Cardiac muscle cell (in vitro differentiated cells and primary cell): ENCODE results near the gene FOS. TPM values are rescaled to one million over a fixed set of nuclear protein-coding genes. Genes with fewer than 3 reads are reported as not detected.
A peak's percentile ranks its signal among the peaks of the same experiment; 100 is the strongest.

Experiments
- DNase-seq, 2 donors: peaks; one replicate each; pipeline versions ENCODE4 v3.0.0 to v3.0.0-alpha.2; 2010 to 2017; ENCODE audit warnings: low read depth in 1 of 2, low spot score in 1 of 2
- H3K27ac ChIP-seq: fragments of 200-600 bp; sonication (generic); 2 replicates; pipeline ENCODE4 v1.5.1; 2016
- H3K27me3 ChIP-seq: fragments of 200-600 bp; sonication (generic); 2 replicates; pipeline ENCODE4 v1.6.0; 2016; ENCODE audit warnings: control low read depth
- H3K36me3 ChIP-seq: fragments of 200-600 bp; sonication (generic); 2 replicates; pipeline ENCODE4 v1.5.1; 2016; ENCODE audit warnings: control low read depth
- H3K4me1 ChIP-seq: fragments of 200-600 bp; sonication (generic); 2 replicates; pipeline ENCODE4 v1.8.1; 2017; ENCODE audit warnings: low read depth, mild to moderate bottlenecking, mixed run types
- H3K4me3 ChIP-seq: fragments of 200-600 bp; sonication (generic); 2 replicates; pipeline ENCODE4 v1.5.1; 2016; ENCODE audit warnings: mild to moderate bottlenecking
- H3K9me3 ChIP-seq: fragments of 200-600 bp; sonication (generic); 2 replicates; pipeline ENCODE4 v1.5.1; 2017; ENCODE audit warnings: low read depth, mild to moderate bottlenecking, control low read depth
- polyA plus RNA-seq: library from polyadenylated mRNA; unstranded; fragments of >200 nt; fragmentation: Nextera tagmentation; extraction: Ambion mirVana; gene quantifications from 2 replicates; pipeline ENCODE4 v1.2.1, GENCODE V29; 2016
- total RNA-seq: library from RNA; depleted of rRNA; stranded (reverse); fragments of >200 nt; gene quantifications from 2 replicates; pipeline ENCODE4 v1.2.3, GENCODE V29; 2016
- TF ChIP-seq, protein P1 (sequence below): IDR thresholded peaks from 2 replicates; pipeline ENCODE4 v1.5.1; 2012; ENCODE audit warnings: low read depth, mild to moderate bottlenecking, low read length

The FOS gene
- total and polyA plus RNA-seq, 2 experiments from 2014 or later = 45.3 to 66.0 TPM

DNA sequence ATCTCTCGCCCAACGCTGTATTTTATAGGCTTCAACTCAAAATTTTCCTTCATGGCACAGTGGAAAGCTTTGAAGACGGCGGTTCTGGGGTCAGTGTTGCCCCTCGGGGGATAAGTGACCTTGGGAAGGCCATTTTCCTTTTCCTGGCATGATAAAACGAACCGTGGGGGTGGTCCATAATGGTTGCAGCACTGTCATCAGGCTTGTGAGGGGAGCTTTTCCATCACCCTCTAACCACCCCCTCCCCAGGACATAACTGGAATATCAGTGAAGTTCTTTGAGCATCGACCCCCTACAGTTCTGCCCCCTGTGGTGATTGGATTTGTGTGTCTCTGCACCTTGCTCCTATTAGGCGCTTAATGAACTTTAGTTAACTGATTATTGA lies 16.0 kb downstream of the FOS start:
- H3K4me3 ChIP-seq = peak overlapping the region; percentile 40
- TF ChIP-seq, protein P1, sequence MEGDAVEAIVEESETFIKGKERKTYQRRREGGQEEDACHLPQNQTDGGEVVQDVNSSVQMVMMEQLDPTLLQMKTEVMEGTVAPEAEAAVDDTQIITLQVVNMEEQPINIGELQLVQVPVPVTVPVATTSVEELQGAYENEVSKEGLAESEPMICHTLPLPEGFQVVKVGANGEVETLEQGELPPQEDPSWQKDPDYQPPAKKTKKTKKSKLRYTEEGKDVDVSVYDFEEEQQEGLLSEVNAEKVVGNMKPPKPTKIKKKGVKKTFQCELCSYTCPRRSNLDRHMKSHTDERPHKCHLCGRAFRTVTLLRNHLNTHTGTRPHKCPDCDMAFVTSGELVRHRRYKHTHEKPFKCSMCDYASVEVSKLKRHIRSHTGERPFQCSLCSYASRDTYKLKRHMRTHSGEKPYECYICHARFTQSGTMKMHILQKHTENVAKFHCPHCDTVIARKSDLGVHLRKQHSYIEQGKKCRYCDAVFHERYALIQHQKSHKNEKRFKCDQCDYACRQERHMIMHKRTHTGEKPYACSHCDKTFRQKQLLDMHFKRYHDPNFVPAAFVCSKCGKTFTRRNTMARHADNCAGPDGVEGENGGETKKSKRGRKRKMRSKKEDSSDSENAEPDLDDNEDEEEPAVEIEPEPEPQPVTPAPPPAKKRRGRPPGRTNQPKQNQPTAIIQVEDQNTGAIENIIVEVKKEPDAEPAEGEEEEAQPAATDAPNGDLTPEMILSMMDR = no peak
- peaks cover 17% of the 10 kb centered on the region for H3K4me1 ChIP-seq
- DNase-seq = peak in 1 of 2 donors; percentile 25
- H3K27me3 ChIP-seq = no peaks in the 10 kb centered on the region
- peak overlapping the region; percentile 97 for H3K27ac ChIP-seq
- H3K36me3 ChIP-seq = no peaks in the 10 kb centered on the region
- no peaks in the 10 kb centered on the region for H3K9me3 ChIP-seq

- H3K4me3 ChIP-seq = peak overlapping the region; percentile 40
- H3K27ac ChIP-seq = peak overlapping the region; percentile 97
- no peaks in the 10 kb centered on the region for H3K9me3 ChIP-seq
- H3K27me3 ChIP-seq = no peaks in the 10 kb centered on the region
- TF ChIP-seq, protein P1 = no peak
- H3K4me1 ChIP-seq = peaks cover 17% of the 10 kb centered on the region
- DNase-seq = peak; percentile 40 to 90
- H3K36me3 ChIP-seq = no peaks in the 10 kb centered on the region
Observed at GRCh38 chr14:75295061-75295461, 16.4 kb downstream of the FOS start.

DNA sequence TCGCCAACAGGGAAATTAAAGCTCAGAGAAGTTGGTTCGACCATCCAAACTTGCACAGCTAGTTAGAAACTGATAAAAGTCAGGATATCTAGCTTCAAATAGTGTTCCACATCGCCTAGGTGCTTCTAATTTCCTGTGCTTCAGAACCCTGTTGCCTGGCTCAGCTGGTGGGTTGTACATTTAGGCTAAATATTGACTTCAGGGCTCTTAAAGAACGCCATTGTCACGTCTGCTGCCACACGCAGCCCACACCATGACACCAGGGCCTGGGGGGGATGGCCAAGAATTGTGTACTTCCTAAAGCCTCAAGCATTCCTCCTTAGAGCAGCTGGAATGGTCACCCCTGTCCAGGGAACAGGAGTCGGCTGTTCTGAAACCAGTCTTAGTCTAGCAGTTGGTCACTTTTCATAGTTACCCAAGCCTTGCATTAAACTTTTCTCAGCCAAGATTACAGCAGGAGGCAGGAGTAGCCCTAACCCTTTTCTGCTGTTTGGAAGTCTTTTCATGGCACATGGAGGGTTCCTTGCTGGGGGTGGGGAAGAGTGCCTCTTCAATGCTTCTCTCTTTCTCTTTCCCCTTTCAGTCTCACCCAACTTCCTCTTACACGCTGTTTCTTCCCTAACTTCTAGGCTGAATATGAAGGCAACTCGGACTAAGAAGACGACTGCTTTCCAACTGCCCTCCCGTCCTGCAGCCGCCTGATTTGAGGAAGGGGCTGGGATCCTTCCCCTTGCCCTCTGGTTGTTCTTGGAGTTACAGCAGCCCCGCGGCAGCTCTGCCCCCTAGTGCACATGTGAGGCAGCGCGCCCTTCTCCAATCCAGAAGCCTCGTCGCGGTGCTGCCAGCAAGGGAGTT lies 17.1 kb downstream of the FOS start:
- H3K4me3 ChIP-seq = peak overlapping the region; percentile 40
- peak overlapping the region; percentile 97 for H3K27ac ChIP-seq
- peaks cover 17% of the 10 kb centered on the region for H3K4me1 ChIP-seq
- DNase-seq = peak; percentile 89 to 90
- H3K36me3 ChIP-seq = no peaks in the 10 kb centered on the region
- TF ChIP-seq, protein P1 = peak; percentile 99
- no peaks in the 10 kb centered on the region for H3K27me3 ChIP-seq
- H3K9me3 ChIP-seq = no peaks in the 10 kb centered on the region

- H3K27me3 ChIP-seq = no peaks in the 10 kb centered on the region
- no peak overlapping the region for H3K4me3 ChIP-seq
- no peaks in the 10 kb centered on the region for H3K36me3 ChIP-seq
- no peak overlapping the region for H3K27ac ChIP-seq
- no peaks in the 10 kb centered on the region for H3K9me3 ChIP-seq
- no peak for DNase-seq
- peaks cover 17% of the 10 kb centered on the region for H3K4me1 ChIP-seq
- TF ChIP-seq, protein P1 = no peak
Observed at GRCh38 chr14:75297411-75298040, 18.9 kb downstream of the FOS start.

DNA sequence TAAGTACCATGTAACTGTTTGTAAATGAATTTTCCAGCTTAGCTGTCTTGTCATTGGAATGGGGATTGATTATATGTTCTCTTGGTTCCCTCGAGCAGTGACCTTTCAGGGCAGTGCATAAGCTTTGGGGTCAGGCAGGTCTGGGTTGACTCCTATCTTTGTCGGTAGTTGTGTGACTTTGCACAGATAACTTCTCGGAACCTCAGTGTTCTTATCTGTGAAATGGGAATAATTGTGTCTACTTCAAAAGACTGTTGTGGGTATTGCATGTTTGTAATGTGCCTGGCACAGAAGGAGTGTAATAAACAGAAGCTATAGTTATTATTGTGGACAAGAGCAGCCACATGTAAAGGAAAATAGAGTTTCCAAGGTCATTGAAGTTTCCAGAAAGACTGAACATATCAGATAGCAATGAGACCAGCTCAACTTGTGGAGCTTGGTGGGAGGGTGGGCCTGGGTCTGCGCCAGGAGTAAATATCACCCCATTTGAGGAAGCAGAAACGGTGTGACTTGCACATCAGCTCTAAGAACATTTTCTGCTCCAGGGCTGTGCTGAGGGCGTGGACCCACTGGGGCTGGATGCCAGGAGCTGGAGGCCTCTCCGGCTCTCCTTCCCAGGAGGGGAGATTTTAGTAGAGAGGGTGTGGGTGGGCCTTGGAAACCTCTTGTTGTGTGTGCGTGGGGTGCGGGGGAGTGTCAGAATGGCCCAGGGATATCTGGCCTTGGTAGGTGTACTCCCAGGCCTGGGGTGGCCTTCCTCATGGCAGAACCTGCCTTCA lies 19.7 kb downstream of the FOS start:
- no peak overlapping the region for H3K27ac ChIP-seq
- H3K4me3 ChIP-seq = no peak overlapping the region
- H3K27me3 ChIP-seq = no peaks in the 10 kb centered on the region
- no peaks in the 10 kb centered on the region for H3K36me3 ChIP-seq
- peaks cover 16% of the 10 kb centered on the region for H3K4me1 ChIP-seq
- peak in 1 of 2 donors; percentile 92 for DNase-seq
- TF ChIP-seq, protein P1 = no peak
- H3K9me3 ChIP-seq = no peaks in the 10 kb centered on the region
